SK-N-SH treated with all-trans-retinoic acid at 6 μM for 48 hours (cell line): Measurements from ENCODE around the gene LYRM1.
A peak's percentile ranks its signal among the peaks of the same experiment; 100 is the strongest.

Experiments
- ATAC-seq: fragments of 200-7000 bp; cut with Tn5 transposase; 3 replicates; pipeline ENCODE4 v1.9.1; 2020; ENCODE audit warnings: mild to moderate bottlenecking, moderate library complexity
- BACH2 ChIP-seq: fragments of 250-450 bp; sonication (Bioruptor Pico); IDR thresholded peaks from 2 replicates; pipeline ENCODE4 v1.9.0; 2021; ENCODE audit warnings: mild to moderate bottlenecking, borderline replicate concordance
- CSDC2 ChIP-seq: fragments of 250-450 bp; sonication (Bioruptor Pico); IDR thresholded peaks from 2 replicates; pipeline ENCODE4 v1.5.0; 2020; ENCODE audit warnings: mild to moderate bottlenecking, moderate library complexity
- ESRRG ChIP-seq: fragments of 250-450 bp; sonication (Bioruptor Pico); IDR thresholded peaks from 2 replicates; pipeline ENCODE4 v1.6.1; 2021; ENCODE audit warnings: mild to moderate bottlenecking
- GLIS3 ChIP-seq: fragments of 250-450 bp; sonication (Bioruptor Pico); IDR thresholded peaks from 2 replicates; pipeline ENCODE4 v1.5.0; 2020; ENCODE audit warnings: mild to moderate bottlenecking, moderate library complexity
- ISL1 ChIP-seq: fragments of 250-450 bp; sonication (Bioruptor Pico); IDR thresholded peaks from 2 replicates; pipeline ENCODE4 v2.1.2; 2022; ENCODE audit warnings: mild to moderate bottlenecking, moderate library complexity
- OSR1 ChIP-seq: fragments of 250-450 bp; sonication (Bioruptor Pico); IDR thresholded peaks from 2 replicates; pipeline ENCODE4 v1.8.0; 2022; ENCODE audit warnings: moderate library complexity, mild to moderate bottlenecking, inconsistent platforms
- PPARA ChIP-seq: fragments of 250-450 bp; sonication (Bioruptor Pico); IDR thresholded peaks from 2 replicates; pipeline ENCODE4 v1.5.0; 2020; ENCODE audit warnings: mild to moderate bottlenecking, borderline replicate concordance
- RARB ChIP-seq: fragments of 250-450 bp; sonication (Bioruptor Pico); IDR thresholded peaks from 2 replicates; pipeline ENCODE4 v1.8.0; 2021; ENCODE audit warnings: mild to moderate bottlenecking, moderate library complexity
- SNAI2 ChIP-seq: fragments of 250-450 bp; sonication (Bioruptor Pico); IDR thresholded peaks from 2 replicates; pipeline ENCODE4 v1.5.0; 2020; ENCODE audit warnings: mild to moderate bottlenecking, moderate library complexity
- TOX ChIP-seq: fragments of 250-450 bp; sonication (Bioruptor Pico); IDR thresholded peaks from 2 replicates; pipeline ENCODE4 v1.8.0; 2021; ENCODE audit warnings: mild to moderate bottlenecking, moderate library complexity, borderline replicate concordance
- ZC3H10 ChIP-seq: fragments of 250-450 bp; sonication (Bioruptor Pico); IDR thresholded peaks from 2 replicates; pipeline ENCODE4 v1.5.1; 2021; ENCODE audit warnings: mild to moderate bottlenecking, moderate library complexity
- ZFP3 ChIP-seq: fragments of 250-450 bp; sonication (Bioruptor Pico); IDR thresholded peaks from 2 replicates; pipeline ENCODE4 v1.5.0; 2020; ENCODE audit warnings: mild to moderate bottlenecking, moderate library complexity
- ZFP30 ChIP-seq: fragments of 450-650 bp; formaldehyde crosslinking; IDR thresholded peaks from 2 replicates; pipeline ENCODE4 v1.5.0; 2022; ENCODE audit warnings: mild to moderate bottlenecking, moderate library complexity
- ZNF565 ChIP-seq: fragments of 450-650 bp; formaldehyde crosslinking; conservative IDR thresholded peaks from 2 replicates; pipeline ENCODE4 v1.5.0; 2020; ENCODE audit warnings: low read depth, mild to moderate bottlenecking, moderate library complexity
- ZNF70 ChIP-seq: fragments of 450-650 bp; formaldehyde crosslinking; IDR thresholded peaks from 2 replicates; pipeline ENCODE4 v1.5.0; 2020; ENCODE audit warnings: mild to moderate bottlenecking, moderate library complexity
- ZNF8 ChIP-seq: fragments of 450-650 bp; formaldehyde crosslinking; IDR thresholded peaks from 2 replicates; pipeline ENCODE4 v1.5.0; 2020; ENCODE audit warnings: mild to moderate bottlenecking, moderate library complexity
- TF ChIP-seq, protein P1 (sequence below): fragments of 250-450 bp; sonication (Bioruptor Pico); IDR thresholded peaks from 2 replicates; pipeline ENCODE4 v1.8.0; 2020; ENCODE audit warnings: mild to moderate bottlenecking, moderate library complexity, borderline replicate concordance
- TF ChIP-seq, protein P2 (sequence below): fragments of 250-450 bp; sonication (Bioruptor Pico); IDR thresholded peaks from 2 replicates; pipeline ENCODE4 v1.5.0; 2020; ENCODE audit warnings: mild to moderate bottlenecking, moderate library complexity
- TF ChIP-seq, protein P3 (sequence below): fragments of 250-450 bp; sonication (Bioruptor Pico); IDR thresholded peaks from 2 replicates; pipeline ENCODE4 v1.5.1; 2020; ENCODE audit warnings: low read depth, mild to moderate bottlenecking, moderate library complexity
- TF ChIP-seq, protein P4 (sequence below): fragments of 250-450 bp; sonication (Bioruptor Pico); IDR thresholded peaks from 2 replicates; pipeline ENCODE4 v1.8.0; 2021; ENCODE audit warnings: low read depth, mild to moderate bottlenecking, moderate library complexity, borderline replicate concordance

Gene LYRM1

DNA sequence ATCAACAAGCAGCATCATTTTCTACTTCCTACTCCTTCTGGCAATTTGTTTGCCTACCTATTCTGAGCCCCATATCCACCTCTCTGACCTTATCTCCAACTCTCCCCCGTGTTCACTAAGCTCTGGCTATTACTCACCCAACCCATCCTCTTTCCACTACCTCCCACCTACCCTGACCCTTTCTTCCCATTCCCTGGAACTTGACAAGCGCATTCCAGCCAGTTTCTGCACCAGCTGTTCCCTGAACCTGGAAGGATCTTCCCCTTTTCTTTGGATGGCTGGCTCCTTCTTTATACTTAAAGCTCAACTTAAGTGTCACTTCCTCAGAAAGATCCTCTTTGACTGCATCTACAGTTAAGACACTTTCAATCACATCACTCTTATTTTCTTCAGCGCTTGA lies 2.6 kb upstream of the LYRM1 start:
- no peak for TF ChIP-seq ISL1 (CRISPR knock-in tag)
- TF ChIP-seq SNAI2 (CRISPR knock-in tag), result no peak
- TF ChIP-seq, protein P1, sequence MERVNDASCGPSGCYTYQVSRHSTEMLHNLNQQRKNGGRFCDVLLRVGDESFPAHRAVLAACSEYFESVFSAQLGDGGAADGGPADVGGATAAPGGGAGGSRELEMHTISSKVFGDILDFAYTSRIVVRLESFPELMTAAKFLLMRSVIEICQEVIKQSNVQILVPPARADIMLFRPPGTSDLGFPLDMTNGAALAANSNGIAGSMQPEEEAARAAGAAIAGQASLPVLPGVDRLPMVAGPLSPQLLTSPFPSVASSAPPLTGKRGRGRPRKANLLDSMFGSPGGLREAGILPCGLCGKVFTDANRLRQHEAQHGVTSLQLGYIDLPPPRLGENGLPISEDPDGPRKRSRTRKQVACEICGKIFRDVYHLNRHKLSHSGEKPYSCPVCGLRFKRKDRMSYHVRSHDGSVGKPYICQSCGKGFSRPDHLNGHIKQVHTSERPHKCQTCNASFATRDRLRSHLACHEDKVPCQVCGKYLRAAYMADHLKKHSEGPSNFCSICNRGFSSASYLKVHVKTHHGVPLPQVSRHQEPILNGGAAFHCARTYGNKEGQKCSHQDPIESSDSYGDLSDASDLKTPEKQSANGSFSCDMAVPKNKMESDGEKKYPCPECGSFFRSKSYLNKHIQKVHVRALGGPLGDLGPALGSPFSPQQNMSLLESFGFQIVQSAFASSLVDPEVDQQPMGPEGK (CRISPR knock-in tag), result no peak
- TF ChIP-seq ZFP30 (CRISPR knock-in tag), result no peak
- TF ChIP-seq RARB, result no peak
- no peak for TF ChIP-seq ZNF70 (CRISPR knock-in tag)
- TF ChIP-seq, protein P2, sequence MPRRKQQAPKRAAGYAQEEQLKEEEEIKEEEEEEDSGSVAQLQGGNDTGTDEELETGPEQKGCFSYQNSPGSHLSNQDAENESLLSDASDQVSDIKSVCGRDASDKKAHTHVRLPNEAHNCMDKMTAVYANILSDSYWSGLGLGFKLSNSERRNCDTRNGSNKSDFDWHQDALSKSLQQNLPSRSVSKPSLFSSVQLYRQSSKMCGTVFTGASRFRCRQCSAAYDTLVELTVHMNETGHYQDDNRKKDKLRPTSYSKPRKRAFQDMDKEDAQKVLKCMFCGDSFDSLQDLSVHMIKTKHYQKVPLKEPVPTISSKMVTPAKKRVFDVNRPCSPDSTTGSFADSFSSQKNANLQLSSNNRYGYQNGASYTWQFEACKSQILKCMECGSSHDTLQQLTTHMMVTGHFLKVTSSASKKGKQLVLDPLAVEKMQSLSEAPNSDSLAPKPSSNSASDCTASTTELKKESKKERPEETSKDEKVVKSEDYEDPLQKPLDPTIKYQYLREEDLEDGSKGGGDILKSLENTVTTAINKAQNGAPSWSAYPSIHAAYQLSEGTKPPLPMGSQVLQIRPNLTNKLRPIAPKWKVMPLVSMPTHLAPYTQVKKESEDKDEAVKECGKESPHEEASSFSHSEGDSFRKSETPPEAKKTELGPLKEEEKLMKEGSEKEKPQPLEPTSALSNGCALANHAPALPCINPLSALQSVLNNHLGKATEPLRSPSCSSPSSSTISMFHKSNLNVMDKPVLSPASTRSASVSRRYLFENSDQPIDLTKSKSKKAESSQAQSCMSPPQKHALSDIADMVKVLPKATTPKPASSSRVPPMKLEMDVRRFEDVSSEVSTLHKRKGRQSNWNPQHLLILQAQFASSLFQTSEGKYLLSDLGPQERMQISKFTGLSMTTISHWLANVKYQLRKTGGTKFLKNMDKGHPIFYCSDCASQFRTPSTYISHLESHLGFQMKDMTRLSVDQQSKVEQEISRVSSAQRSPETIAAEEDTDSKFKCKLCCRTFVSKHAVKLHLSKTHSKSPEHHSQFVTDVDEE, result no peak
- TF ChIP-seq CSDC2 (CRISPR knock-in tag), result no peak
- no peak for TF ChIP-seq TOX
- no peak for TF ChIP-seq ZC3H10 (CRISPR knock-in tag)
- TF ChIP-seq, protein P3, sequence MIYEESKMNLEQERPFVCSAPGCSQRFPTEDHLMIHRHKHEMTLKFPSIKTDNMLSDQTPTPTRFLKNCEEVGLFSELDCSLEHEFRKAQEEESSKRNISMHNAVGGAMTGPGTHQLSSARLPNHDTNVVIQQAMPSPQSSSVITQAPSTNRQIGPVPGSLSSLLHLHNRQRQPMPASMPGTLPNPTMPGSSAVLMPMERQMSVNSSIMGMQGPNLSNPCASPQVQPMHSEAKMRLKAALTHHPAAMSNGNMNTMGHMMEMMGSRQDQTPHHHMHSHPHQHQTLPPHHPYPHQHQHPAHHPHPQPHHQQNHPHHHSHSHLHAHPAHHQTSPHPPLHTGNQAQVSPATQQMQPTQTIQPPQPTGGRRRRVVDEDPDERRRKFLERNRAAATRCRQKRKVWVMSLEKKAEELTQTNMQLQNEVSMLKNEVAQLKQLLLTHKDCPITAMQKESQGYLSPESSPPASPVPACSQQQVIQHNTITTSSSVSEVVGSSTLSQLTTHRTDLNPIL (CRISPR knock-in tag), result no peak
- TF ChIP-seq ESRRG (CRISPR knock-in tag), result no peak
- TF ChIP-seq ZFP3 (CRISPR knock-in tag), result no peak
- no peak for TF ChIP-seq GLIS3 (CRISPR knock-in tag)
- TF ChIP-seq BACH2 (CRISPR knock-in tag), result no peak
- no peak for TF ChIP-seq OSR1 (CRISPR knock-in tag)
- no peak for ATAC-seq

DNA sequence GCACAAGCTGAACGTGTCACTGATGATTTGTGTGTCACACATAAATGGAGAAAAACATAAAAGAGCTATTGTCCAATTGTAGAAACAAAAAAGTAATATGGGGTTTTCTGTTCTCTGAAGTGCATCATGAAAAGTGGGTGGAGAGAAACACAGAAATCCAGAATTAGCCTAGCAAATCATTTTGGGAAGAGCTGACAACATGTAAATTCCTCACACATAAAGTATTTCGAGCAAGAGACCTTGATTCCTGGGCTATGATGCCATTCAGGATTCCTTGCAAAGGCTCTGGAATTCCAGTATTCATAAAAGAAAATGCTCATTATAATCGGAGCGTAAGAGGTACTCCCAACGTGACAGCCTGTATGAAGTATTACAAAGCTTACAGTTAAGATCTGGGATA lies 1.5 kb upstream of the LYRM1 start:
- TF ChIP-seq ZFP30 (CRISPR knock-in tag), result no peak
- TF ChIP-seq OSR1 (CRISPR knock-in tag), result no peak
- no peak for TF ChIP-seq RARB
- no peak for TF ChIP-seq ESRRG (CRISPR knock-in tag)
- peak; percentile 5; the same call in 2 of the 3 replicates for ATAC-seq

DNA sequence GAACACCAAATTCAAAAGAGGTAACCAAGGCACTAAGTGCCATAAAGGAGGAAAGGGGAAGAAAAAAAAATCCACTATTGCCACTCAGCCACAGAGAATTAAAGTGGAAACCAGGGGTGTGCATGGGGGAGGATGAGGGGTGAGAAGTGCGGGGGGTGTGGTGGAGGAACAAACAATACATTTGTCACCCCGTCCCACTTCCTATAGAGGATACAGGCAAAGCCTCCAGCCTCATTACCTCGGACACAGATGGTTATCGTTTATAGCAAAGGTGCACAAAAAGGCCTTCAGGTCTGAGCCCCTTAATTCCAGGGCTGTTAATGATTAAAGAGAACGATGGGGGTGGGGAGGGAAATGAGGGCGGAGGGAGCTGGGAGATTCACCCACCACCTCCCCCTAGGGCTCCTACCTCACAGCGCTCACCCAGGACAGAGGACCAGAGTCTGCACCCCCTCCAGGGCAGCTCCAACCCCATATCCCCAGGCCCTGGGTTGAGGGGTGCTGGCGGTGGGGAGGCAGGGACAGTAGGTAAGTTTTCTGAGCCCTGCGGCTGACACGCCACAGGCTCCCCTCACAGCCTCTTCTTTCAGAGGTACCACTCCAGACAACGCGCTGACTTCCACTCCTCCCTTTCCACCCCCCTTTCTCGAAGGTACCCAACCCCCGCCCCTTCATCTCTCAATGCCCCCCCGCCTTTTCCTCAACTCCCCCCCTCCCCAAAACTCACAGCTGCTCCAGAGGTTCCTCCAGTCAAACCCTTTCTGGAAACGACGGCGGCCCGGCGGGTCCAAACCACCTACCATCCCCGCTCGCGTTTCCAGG lies 883 bp upstream of the LYRM1 start:
- peak; percentile 90 for TF ChIP-seq ZFP3 (CRISPR knock-in tag)
- no peak for TF ChIP-seq RARB
- ATAC-seq, result peak; percentile 4

DNA sequence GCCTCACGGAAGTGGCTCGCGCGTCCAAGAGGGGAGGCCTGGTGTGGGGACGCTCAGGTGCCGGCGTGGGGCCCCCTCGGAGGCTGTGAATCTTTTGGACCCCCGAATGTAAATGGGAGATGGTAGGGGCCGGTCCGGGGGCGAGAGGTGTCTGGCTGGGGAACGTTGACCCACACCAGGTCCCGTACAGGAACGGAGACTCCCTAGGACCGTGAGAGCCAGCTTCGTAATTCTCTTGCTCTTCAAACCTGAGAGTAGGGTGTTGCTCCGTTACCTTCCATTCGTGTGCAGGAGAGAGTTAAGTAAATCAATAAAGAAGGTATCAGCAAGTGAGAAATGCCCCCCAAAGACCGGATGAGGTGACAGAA lies 481 bp downstream of the LYRM1 start:
- peak; percentile 22 for ATAC-seq
- no peak for TF ChIP-seq ZNF565 (CRISPR knock-in tag)
- no peak for TF ChIP-seq CSDC2 (CRISPR knock-in tag)
- TF ChIP-seq RARB, result no peak
- TF ChIP-seq TOX, result no peak
- no peak for TF ChIP-seq BACH2 (CRISPR knock-in tag)
- no peak for TF ChIP-seq ZNF8
- TF ChIP-seq ZNF70 (CRISPR knock-in tag), result no peak
- TF ChIP-seq, protein P1 (CRISPR knock-in tag), result no peak
- TF ChIP-seq PPARA (CRISPR knock-in tag), result no peak
- TF ChIP-seq, protein P3 (CRISPR knock-in tag), result no peak
- TF ChIP-seq GLIS3 (CRISPR knock-in tag), result no peak
- TF ChIP-seq ZFP30 (CRISPR knock-in tag), result no peak
- TF ChIP-seq OSR1 (CRISPR knock-in tag), result no peak
- TF ChIP-seq ESRRG (CRISPR knock-in tag), result no peak
- TF ChIP-seq, protein P4, sequence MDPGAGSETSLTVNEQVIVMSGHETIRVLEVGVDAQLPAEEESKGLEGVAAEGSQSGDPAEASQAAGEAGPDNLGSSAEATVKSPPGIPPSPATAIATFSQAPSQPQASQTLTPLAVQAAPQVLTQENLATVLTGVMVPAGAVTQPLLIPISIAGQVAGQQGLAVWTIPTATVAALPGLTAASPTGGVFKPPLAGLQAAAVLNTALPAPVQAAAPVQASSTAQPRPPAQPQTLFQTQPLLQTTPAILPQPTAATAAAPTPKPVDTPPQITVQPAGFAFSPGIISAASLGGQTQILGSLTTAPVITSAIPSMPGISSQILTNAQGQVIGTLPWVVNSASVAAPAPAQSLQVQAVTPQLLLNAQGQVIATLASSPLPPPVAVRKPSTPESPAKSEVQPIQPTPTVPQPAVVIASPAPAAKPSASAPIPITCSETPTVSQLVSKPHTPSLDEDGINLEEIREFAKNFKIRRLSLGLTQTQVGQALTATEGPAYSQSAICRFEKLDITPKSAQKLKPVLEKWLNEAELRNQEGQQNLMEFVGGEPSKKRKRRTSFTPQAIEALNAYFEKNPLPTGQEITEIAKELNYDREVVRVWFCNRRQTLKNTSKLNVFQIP (CRISPR knock-in tag), result no peak
- TF ChIP-seq ISL1 (CRISPR knock-in tag), result no peak
- TF ChIP-seq, protein P2, result no peak
